Stimulated activated CD8-positive, alpha-beta memory T cell treated with anti-CD3 and anti-CD28 coated beads, Interleukin-12 subunit alpha, Interleukin-12 subunit beta, amount 100 ng/mL, for 4 hours (primary cell): ENCODE data around the gene STK32C.

ENCODE experiments used
- DNase-seq: peaks from one replicate; pipeline ENCODE4 v3.0.0-alpha.2; 2020; ENCODE audit warnings: low read depth

Gene STK32C

DNA sequence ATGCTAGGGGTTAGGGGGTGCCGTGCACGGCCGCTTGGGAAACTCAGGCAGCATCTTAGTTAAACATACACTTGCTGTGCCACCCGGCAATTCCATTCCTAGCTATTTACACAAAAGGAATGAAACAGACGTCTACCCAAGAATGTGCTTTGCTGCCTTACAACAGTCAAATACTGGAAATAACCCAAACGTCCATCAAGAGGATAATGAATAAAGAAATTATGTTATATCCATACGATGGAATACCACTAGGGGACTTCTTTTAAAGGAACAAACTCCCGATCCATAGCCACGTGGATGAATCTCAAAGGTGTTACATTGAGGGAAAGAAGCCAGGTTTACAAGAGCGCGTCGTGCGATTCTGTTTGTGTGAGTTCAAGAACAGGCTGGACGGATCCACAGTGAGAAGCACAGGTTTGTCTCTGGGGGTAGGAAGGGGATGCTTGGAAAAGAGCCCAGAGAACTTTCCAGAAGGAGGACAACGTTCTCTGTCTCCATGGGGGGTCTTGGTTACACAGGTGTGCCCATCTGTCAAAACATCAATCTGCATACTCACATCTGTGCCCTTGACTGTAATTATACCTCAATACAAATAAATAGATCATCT lies 41.8 kb downstream of the STK32C start:
- no peak for DNase-seq

DNA sequence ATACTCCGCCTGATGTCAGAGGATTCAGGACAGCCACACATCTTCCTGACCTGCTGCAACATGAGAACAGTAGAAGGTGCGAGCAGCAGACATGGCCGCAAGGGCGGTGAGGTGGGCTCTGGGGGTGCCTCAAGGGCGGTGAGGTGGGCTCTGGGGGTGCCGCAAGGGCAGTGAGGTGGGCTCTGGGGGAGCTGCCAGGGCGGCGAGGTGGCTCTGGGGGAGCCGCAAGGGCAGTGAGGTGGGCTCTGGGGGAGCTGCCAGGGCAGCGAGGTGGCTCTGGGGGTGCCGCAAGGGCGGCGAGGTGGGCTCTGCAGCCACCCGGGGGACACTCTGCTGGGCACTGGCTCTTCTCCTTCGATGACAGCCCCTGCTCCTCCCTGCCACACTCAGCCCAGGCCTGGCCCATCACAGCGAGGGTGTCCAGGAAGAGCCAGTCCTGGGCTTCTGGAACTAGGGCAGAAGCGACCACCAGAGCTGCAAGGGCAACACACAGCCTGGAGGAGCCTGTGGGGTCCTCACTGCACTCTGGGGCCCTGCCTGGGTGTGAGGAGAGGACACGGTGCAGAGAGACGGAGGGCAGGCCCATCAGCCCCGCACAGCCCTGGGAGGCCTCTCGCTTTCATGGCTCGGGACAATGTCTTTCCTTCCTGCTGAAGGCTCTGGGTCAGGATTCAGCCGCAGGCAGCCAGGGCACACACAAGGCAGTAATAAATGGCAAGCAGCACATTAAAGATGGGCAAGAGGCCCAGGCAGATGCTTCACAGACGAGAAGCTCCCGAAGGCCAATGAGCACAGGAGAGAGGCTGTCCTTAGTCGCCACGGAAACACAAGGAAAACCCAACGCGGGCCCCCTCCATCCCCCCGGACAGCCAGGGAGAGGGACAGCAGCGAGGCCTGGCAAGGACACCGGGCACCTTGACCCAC lies 42.5 kb downstream of the STK32C start:
- DNase-seq: no peak

DNA sequence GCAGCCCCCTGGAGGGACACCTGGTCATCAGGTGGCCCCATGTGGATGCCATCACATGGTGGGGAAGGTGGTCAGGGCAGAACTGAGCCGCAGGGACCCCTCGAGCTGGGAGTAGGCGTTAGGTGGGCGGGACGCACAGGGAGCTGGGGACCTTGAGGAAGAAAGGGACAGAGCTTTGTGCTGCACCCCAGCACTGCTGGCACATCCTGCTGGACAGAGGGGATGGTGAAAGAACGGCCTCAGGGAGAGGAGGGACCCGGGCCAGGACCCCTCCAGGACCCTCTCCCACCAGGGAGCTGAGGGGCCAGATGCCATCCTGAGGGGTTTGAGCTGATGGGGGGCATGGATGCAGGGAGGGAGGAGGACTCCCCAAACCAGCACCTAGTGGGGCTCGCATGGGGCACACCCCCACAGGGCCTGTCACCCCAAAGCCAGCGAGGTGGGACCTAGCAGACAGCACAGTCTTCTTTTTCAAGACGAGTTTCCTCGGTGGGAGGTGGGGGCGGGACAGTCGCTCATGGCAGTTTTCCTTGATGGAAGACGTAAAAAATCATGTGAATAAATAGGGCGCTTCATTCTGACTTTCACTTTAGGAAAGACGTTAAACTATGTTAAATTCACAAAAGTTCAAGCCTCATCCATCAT lies 43.3 kb downstream of the STK32C start:
- no peak for DNase-seq

DNA sequence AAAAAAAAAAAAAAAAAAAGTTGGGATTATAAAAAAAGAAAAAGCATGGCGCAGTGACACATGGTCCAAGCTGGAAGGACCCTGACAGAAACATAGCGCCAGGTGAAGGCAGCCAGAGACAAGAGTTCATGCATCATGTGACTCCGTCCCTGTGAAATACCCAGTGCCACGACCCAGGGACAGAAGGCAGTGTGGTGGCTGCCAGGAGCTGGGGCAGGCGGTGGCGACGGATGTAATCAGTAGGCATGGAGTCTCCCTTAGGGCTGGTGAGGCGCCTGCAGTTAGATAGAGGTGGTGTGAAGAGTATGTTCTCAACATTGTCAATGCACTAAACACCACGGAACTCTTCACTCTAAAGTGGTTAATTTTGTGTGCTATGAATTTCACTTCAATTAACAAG lies 43.9 kb downstream of the STK32C start:
- no peak for DNase-seq

DNA sequence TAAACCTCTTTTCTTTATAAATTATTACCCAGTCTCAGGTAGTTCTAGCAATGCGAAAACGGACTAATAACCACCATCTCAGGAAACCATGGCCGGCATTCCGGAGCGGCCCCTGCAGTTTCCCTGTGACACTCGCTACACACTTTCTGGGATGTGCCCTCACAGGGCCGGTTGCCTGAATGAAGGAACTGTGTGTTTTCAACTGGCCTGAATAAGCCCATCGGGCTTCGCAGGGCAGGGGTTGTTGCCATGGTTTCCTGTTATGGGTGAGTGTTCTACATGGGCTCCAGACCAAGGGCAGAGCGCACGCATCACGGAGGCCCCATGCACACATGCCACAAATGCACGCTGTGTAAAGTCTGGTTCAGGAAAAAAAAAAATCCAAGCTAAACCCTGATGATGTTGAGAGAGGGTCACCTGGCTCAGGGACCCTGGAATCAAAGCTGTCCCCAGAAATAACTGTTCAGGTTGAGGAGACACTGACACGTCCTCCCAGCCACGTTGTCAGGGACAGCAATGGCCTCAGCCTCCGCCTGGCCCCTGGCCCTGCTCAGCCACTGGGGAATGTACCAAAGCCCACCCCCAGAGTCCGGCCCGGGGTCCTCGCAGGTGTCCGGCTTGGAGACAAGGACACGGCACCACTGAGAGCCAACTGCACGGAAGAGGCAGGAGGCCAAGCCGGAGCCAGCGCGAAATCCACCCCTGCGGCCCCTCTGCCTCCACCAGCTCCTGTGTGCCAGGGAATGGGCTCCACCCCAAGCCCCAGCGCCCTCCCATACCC lies 47.9 kb downstream of the STK32C start:
- DNase-seq: no peak

DNA sequence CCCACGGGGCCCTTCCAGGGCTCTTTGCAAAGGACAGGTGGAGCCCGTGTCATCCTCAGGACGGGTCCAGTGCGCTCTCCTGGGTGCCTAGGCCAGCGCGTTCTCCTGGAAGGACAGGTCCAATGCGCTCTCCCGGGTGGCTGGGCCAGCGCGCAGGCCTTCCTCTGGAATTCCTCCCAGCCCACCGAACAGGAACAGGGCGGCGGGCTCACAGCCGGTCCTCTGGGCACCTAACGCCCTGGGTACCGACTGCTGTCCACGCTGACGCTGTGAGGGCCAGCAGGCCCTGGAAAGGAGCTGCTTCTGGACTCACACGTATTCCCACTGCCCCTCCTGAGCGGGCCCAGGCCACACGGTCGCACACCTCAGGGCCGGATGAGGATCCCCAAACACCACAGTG lies 49.3 kb downstream of the STK32C start:
- DNase-seq: no peak

- no peak for DNase-seq
Measured at GRCh38 chr10:132257907-132258306, 49.8 kb downstream of the STK32C start.

DNA sequence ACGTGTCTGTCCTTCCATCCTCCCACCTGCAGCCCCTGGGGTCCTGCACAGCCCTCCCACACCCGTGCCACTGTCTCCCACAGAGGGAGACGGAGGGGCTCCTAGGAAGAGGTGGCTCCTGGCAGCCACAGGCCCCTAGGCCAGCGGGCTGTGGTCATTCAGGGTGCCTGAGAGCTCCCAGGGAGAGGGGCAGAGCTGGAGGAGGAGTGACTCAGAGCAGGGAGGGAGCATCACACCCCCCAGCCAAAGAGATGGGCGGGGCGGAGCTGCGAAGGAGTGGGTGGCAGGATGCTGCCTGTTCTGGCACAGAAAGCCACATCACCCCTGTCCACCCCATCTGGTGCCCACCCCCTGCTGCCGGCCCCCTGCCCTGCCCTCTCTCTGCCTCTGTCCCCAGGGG lies 50.5 kb downstream of the STK32C start:
- peak; percentile 13 for DNase-seq

GRCh38 chr10:132256866-132257265 lies 50.9 kb downstream of the STK32C start:
- no peak for DNase-seq

GRCh38 chr10:132255489-132256344 lies 52.0 kb downstream of the STK32C start:
- DNase-seq: no peak

DNA sequence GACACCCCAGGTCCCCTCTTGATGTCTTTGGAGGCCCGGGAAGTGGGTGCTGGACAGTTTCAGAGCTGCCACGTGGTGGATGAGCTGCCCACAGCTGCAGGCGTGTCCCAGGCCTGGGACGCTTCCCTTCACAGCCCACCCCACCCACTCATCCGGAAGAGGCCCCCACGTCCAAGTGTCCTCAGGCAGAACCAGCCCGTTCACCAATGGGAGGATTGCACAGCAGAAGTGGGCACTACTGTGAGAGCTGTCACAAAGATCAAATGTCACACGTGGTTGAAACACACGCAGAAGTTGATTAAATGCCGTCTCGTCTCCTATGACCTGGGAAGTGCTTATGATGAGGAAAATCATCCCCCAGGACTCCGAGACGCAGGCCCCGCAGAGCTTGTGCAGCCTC lies 52.9 kb downstream of the STK32C start:
- DNase-seq: no peak

GRCh38 chr10:132253092-132253687 lies 54.6 kb downstream of the STK32C start:
- no peak for DNase-seq

DNA sequence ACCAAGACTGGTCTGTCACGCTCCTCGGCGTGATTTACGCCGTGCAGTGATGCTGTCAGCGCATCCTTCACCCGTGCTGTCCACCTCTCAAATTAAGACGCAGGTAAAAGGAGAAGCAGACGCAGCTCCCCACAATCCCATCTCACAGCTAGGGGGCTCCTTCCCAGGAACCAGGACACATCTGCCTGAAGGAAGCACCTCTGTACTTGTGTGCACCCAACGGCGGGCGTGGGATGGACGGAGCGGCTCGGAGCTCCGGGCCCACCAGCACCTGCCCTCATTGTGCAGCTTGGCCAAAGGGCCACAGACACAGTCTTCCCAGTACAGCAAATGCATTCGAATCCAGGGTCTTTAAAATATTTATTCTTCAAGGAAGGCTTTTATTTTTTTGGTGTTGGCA lies 55.3 kb downstream of the STK32C start:
- no peak for DNase-seq

- DNase-seq: no peak
Measured at GRCh38 chr10:132251928-132252327, 55.8 kb downstream of the STK32C start.

GRCh38 chr10:132250481-132251475 lies 57.0 kb downstream of the STK32C start:
- no peak for DNase-seq

GRCh38 chr10:132249824-132250375 lies 57.9 kb downstream of the STK32C start:
- no peak for DNase-seq

DNA sequence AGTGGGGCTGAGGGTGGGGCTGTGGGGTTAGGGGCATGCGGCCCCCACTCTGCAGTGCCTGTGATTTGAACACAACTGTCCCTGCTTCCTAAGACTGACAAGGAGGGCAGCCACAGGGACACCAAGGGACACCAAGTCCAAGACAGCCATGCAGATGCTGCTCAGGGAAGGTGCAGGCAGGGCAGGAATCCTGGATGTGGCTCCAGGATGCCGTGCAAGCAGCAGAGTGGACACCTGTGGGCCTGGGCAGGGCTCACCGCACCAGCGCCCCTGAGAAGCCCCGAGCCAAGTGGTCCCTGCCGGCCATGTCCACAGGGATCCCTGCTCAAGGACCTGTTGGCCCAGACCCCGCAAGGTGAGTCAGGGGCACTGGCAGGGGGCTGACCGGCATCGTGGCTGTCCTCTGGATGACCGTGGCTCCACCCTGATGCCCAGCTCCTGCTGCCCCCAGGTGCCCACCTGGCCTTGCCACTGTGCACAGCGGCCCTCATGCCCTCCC lies 58.5 kb downstream of the STK32C start:
- no peak for DNase-seq

DNA sequence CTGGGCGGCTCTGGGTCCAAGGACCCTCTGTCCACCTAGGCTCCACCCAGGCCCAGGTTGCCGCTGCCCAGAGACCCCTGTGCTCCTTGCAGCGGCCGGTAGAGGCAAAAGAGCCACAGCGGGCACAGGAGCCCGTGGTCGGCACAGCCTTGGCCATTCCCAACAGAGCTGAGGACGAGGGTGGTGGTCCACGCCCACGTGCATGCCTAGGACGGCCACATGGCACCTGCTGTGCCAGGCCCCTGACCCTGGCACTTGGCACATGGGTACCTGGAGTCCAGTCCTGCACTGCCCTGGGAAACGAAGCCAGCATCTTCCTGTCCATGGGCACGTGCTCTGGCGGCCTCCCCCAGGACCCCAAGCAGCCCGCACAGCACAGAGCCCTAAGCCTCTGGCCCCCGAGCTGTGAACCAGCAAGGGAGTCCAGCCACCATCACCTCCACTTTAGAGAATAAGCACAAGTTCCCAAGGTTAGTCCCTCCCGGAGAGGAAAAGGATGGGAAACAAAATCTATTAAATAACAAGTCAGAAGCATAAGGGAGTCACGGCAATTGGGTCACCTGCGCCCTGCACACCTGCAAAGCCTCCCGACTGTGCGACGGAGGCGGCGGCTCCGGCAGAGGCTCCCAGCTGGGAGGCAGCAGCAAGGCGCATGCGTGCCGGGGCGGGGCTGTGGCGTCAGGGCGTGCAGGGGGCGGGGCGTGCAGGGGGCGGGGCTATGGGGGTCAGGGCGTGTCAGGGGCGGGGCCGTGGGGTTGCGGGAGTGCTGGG lies 59.1 kb downstream of the STK32C start:
- no peak for DNase-seq
